Measurements from ENCODE around the gene AQP7.

DNA sequence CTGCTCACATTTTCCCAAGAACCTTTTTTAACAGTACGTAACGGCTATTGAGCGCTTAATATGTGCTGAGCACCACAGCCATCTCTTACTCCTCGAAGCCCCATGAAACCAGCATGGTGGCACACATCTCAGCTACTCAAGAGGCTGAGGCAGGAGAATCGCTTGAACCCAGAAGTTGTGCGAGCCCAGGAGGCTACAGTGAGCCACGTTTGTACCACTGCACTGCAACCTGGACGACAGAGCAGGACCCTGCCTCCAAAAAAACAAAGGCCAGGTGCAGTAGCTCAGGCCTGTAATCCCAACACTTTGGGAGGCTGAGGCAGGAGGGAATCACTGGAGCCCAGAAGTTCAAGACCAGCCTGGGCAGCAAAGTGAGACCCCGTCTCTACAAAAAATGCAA lies 28.2 kb downstream of the AQP7 start:
- TF ChIP-seq, protein P1, sequence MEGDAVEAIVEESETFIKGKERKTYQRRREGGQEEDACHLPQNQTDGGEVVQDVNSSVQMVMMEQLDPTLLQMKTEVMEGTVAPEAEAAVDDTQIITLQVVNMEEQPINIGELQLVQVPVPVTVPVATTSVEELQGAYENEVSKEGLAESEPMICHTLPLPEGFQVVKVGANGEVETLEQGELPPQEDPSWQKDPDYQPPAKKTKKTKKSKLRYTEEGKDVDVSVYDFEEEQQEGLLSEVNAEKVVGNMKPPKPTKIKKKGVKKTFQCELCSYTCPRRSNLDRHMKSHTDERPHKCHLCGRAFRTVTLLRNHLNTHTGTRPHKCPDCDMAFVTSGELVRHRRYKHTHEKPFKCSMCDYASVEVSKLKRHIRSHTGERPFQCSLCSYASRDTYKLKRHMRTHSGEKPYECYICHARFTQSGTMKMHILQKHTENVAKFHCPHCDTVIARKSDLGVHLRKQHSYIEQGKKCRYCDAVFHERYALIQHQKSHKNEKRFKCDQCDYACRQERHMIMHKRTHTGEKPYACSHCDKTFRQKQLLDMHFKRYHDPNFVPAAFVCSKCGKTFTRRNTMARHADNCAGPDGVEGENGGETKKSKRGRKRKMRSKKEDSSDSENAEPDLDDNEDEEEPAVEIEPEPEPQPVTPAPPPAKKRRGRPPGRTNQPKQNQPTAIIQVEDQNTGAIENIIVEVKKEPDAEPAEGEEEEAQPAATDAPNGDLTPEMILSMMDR (conservative IDR thresholded peaks at IDR 0.05; ENCODE audit: low read depth, low read length) = no peak
- TF ChIP-seq EZH2phosphoT487 (IDR thresholded peaks at IDR 0.05; ENCODE audit: borderline replicate concordance, low read length) (no peak), EZH2 (IDR thresholded peaks at IDR 0.05; ENCODE audit: low read length, unreplicated experiment) (no peak)
